ENCODE results near the gene DNAH2. TPM values are rescaled to one million over a fixed set of nuclear protein-coding genes. Genes with fewer than 3 reads are reported as not detected.

The DNAH2 gene
- total and polyA plus RNA-seq, 2 of the 13 experiments (the other 11 are each of a cell fraction or from before 2014, with no cell fraction given) = not detected

DNA sequence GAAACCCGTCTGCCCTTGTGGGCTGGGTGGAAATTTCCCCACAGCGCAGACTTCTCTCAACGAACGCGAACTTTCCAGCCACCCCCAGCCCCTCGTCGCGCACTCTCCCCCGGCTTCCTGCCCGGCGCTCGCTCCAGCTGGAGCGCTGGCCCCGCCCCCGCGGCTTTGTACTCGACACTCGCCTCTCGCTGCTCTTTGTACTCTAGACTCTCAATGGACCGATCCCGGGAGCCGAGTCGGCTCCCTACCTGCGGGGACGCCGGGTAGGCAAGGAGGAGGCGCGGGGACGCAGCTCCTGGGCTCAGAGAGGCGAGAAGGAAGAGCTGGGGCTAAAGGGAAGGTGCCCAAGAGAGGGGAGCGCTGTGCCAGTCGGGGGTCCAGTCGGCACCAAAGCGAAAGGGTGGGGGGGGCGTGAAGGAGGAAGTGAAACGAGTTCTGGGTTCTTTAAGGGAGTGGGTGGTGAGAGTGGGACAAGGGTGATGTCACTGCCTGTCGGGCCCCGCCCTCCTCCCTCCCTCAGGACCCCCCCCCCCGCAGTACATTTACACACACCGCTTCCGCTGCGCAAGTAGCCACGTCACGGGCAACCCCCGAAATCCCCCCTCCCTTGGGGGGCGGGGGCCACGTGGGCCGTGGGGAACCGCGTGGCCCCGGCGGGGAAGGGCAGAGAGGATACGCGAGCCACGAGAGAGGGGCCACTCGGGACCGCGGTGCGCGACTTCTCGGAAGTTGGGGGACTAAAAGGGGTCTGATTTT lies 126.2 kb downstream of the DNAH2 start (continued):
- TF ChIP-seq, protein P1, sequence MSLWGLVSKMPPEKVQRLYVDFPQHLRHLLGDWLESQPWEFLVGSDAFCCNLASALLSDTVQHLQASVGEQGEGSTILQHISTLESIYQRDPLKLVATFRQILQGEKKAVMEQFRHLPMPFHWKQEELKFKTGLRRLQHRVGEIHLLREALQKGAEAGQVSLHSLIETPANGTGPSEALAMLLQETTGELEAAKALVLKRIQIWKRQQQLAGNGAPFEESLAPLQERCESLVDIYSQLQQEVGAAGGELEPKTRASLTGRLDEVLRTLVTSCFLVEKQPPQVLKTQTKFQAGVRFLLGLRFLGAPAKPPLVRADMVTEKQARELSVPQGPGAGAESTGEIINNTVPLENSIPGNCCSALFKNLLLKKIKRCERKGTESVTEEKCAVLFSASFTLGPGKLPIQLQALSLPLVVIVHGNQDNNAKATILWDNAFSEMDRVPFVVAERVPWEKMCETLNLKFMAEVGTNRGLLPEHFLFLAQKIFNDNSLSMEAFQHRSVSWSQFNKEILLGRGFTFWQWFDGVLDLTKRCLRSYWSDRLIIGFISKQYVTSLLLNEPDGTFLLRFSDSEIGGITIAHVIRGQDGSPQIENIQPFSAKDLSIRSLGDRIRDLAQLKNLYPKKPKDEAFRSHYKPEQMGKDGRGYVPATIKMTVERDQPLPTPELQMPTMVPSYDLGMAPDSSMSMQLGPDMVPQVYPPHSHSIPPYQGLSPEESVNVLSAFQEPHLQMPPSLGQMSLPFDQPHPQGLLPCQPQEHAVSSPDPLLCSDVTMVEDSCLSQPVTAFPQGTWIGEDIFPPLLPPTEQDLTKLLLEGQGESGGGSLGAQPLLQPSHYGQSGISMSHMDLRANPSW (CRISPR knock-in tag; IDR thresholded peaks at IDR 0.05; ENCODE audit: borderline replicate concordance) = no peak
- peak; percentile 70; the same call in 1 of the 2 replicates for TF ChIP-seq ZNF589 (CRISPR knock-in tag; conservative IDR thresholded peaks at IDR 0.05)
- TF ChIP-seq TBP (CRISPR knock-in tag; IDR thresholded peaks at IDR 0.05) = no peak
- TF ChIP-seq ZSCAN29 (CRISPR knock-in tag; conservative IDR thresholded peaks at IDR 0.05) = no peak
- no peak for TF ChIP-seq ZNF567 (CRISPR knock-in tag; IDR thresholded peaks at IDR 0.05; ENCODE audit: borderline replicate concordance)
- TF ChIP-seq RXRA (CRISPR knock-in tag; IDR thresholded peaks at IDR 0.05) = no peak
- TF ChIP-seq, protein P2, sequence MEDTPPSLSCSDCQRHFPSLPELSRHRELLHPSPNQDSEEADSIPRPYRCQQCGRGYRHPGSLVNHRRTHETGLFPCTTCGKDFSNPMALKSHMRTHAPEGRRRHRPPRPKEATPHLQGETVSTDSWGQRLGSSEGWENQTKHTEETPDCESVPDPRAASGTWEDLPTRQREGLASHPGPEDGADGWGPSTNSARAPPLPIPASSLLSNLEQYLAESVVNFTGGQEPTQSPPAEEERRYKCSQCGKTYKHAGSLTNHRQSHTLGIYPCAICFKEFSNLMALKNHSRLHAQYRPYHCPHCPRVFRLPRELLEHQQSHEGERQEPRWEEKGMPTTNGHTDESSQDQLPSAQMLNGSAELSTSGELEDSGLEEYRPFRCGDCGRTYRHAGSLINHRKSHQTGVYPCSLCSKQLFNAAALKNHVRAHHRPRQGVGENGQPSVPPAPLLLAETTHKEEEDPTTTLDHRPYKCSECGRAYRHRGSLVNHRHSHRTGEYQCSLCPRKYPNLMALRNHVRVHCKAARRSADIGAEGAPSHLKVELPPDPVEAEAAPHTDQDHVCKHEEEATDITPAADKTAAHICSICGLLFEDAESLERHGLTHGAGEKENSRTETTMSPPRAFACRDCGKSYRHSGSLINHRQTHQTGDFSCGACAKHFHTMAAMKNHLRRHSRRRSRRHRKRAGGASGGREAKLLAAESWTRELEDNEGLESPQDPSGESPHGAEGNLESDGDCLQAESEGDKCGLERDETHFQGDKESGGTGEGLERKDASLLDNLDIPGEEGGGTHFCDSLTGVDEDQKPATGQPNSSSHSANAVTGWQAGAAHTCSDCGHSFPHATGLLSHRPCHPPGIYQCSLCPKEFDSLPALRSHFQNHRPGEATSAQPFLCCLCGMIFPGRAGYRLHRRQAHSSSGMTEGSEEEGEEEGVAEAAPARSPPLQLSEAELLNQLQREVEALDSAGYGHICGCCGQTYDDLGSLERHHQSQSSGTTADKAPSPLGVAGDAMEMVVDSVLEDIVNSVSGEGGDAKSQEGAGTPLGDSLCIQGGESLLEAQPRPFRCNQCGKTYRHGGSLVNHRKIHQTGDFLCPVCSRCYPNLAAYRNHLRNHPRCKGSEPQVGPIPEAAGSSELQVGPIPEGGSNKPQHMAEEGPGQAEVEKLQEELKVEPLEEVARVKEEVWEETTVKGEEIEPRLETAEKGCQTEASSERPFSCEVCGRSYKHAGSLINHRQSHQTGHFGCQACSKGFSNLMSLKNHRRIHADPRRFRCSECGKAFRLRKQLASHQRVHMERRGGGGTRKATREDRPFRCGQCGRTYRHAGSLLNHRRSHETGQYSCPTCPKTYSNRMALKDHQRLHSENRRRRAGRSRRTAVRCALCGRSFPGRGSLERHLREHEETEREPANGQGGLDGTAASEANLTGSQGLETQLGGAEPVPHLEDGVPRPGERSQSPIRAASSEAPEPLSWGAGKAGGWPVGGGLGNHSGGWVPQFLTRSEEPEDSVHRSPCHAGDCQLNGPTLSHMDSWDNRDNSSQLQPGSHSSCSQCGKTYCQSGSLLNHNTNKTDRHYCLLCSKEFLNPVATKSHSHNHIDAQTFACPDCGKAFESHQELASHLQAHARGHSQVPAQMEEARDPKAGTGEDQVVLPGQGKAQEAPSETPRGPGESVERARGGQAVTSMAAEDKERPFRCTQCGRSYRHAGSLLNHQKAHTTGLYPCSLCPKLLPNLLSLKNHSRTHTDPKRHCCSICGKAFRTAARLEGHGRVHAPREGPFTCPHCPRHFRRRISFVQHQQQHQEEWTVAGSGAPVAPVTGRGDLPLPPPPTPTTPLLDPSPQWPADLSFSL (CRISPR knock-in tag; IDR thresholded peaks at IDR 0.05) = 0 out of 2 replicates have a peak, but pooled peaks have one; percentile 0
- TF ChIP-seq, protein P3, sequence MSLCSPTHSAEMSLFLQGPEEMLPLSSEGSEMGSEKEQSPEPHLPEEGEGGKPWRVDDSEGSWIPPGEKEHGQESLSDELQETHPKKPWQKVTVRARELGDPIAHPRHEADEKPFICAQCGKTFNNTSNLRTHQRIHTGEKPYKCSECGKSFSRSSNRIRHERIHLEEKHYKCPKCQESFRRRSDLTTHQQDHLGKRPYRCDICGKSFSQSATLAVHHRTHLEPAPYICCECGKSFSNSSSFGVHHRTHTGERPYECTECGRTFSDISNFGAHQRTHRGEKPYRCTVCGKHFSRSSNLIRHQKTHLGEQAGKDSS (CRISPR knock-in tag; IDR thresholded peaks at IDR 0.05; ENCODE audit: borderline replicate concordance, low read depth) = 0 out of 2 replicates have a peak, but pooled peaks have one; percentile 40
- TF ChIP-seq ZFYVE20 (CRISPR knock-in tag; IDR thresholded peaks at IDR 0.05; ENCODE audit: borderline replicate concordance, low read depth) = no peak
